Omental fat pad (tissue), 4 donors: ENCODE measurements around the gene MTCH1. TPM values are rescaled to one million over a fixed set of nuclear protein-coding genes. Genes with fewer than 3 reads are reported as not detected.

Experiments
- ATAC-seq: fragments of 150-250 bp; one replicate; pipeline ENCODE4 v1.9.1; 2016; ENCODE audit warnings: mild to moderate bottlenecking, moderate library complexity; ENCODE audit not compliant: low FRiP score
- DNase-seq: peaks from one replicate; pipeline ENCODE4 v3.0.0-alpha.2; 2019; ENCODE audit warnings: low spot score
- CTCF ChIP-seq, 3 donors: fragments of 450-650 bp; IDR thresholded peaks; one replicate each; pipeline ENCODE4 v1.5.1; 2016 to 2017; ENCODE audit warnings: antibody characterized with exemption in 3 of 3, mild to moderate bottlenecking in 3 of 3, moderate library complexity in 2 of 3
- total RNA-seq, 4 donors: library from RNA; depleted of rRNA; stranded (reverse); fragments of >200 nt; gene quantifications; one replicate each; pipeline ENCODE4 v1.1.0, GENCODE V29; 2016

The MTCH1 gene
- total RNA-seq, 4 donors from 2014 or later: 227 to 251 (median 239) TPM

- TF ChIP-seq CTCF (IDR thresholded peaks at IDR 0.05): no peak
- DNase-seq (no peak), ATAC-seq (no peak)
Measured at GRCh38 chr6:36929607-36930006, 56.4 kb downstream of the MTCH1 start.

- no peak for ATAC-seq
- no peak for DNase-seq
Measured at GRCh38 chr6:36929152-36929551, 56.8 kb downstream of the MTCH1 start.

GRCh38 chr6:36928547-36928918, 57.5 kb downstream of the MTCH1 start:
- no peak for DNase-seq
- ATAC-seq: no peak

More at GRCh38 chr6:36929152-36929551, 56.8 kb downstream of the MTCH1 start:
- no peak for TF ChIP-seq CTCF (IDR thresholded peaks at IDR 0.05)

GRCh38 chr6:36927691-36928546, 58.1 kb downstream of the MTCH1 start:
- DNase-seq (no peak), ATAC-seq (no peak)
- no peak for TF ChIP-seq CTCF (IDR thresholded peaks at IDR 0.05)

More at GRCh38 chr6:36928547-36928918, 57.5 kb downstream of the MTCH1 start:
- TF ChIP-seq CTCF (IDR thresholded peaks at IDR 0.05): no peak

GRCh38 chr6:36926708-36927513, 59.1 kb downstream of the MTCH1 start:
- no peak for TF ChIP-seq CTCF (IDR thresholded peaks at IDR 0.05)
- no peak for ATAC-seq
- DNase-seq: no peak

GRCh38 chr6:36925809-36926208, 60.2 kb downstream of the MTCH1 start:
- no peak for DNase-seq
- no peak for TF ChIP-seq CTCF (IDR thresholded peaks at IDR 0.05)

More at GRCh38 chr6:36925809-36926208, 60.2 kb downstream of the MTCH1 start:
- ATAC-seq: no peak
